Measurements from ENCODE around the gene TCEA2.

The TCEA2 gene

GRCh38 chr20:64049060-64049877 lies 13.7 kb upstream of the TCEA2 start, which contains the start of gene SOX18:
TSS of gene SOX18 (minus strand) at chr20:64049639. CDS start at chr20:64049516, 123 bp downstream.
- DNase-seq (ENCODE audit: low read depth in 3 of 3): peak in 1 of 3 experiments; percentile 44

GRCh38 chr20:64049878-64050260 lies 13.1 kb upstream of the TCEA2 start:
- no peak for DNase-seq (ENCODE audit: low read depth in 3 of 3)

- DNase-seq (ENCODE audit: low read depth in 3 of 3): no peak
Measured at GRCh38 chr20:64050261-64051032, 12.6 kb upstream of the TCEA2 start.

- no peak for DNase-seq (ENCODE audit: low read depth in 3 of 3)
Measured at GRCh38 chr20:64051033-64051452, 12.0 kb upstream of the TCEA2 start.

GRCh38 chr20:64051561-64052325 lies 11.3 kb upstream of the TCEA2 start:
- DNase-seq (ENCODE audit: low read depth in 3 of 3): no peak

GRCh38 chr20:64052326-64052722 lies 10.7 kb upstream of the TCEA2 start:
- DNase-seq (ENCODE audit: low read depth in 3 of 3): no peak

GRCh38 chr20:64052987-64053840 lies 9.8 kb upstream of the TCEA2 start:
- no peak for DNase-seq (ENCODE audit: low read depth in 3 of 3)

- no peak for DNase-seq (ENCODE audit: low read depth in 3 of 3)
Measured at GRCh38 chr20:64053841-64054661, 8.9 kb upstream of the TCEA2 start.

- DNase-seq (ENCODE audit: low read depth in 3 of 3): no peak
Measured at GRCh38 chr20:64055396-64055892, 7.6 kb upstream of the TCEA2 start.

- DNase-seq (ENCODE audit: low read depth in 3 of 3): no peak
Measured at GRCh38 chr20:64055893-64056638, 6.9 kb upstream of the TCEA2 start.

- DNase-seq (ENCODE audit: low read depth in 3 of 3): no peak
Measured at GRCh38 chr20:64056639-64056888, 6.4 kb upstream of the TCEA2 start.

- DNase-seq (ENCODE audit: low read depth in 3 of 3): no peak
Measured at GRCh38 chr20:64056889-64057627, 5.9 kb upstream of the TCEA2 start.

- DNase-seq (ENCODE audit: low read depth in 3 of 3): peak; percentile 64 to 83 (median 74)
Measured at GRCh38 chr20:64057628-64058498, 5.1 kb upstream of the TCEA2 start.

GRCh38 chr20:64058536-64058935 lies 4.5 kb upstream of the TCEA2 start:
- no peak for DNase-seq (ENCODE audit: low read depth in 3 of 3)

- no peak for DNase-seq (ENCODE audit: low read depth in 3 of 3)
Measured at GRCh38 chr20:64062276-64062595, 762 bp upstream of the TCEA2 start.

GRCh38 chr20:64063389-64064144 lies 569 bp downstream of the TCEA2 start:
- DNase-seq (ENCODE audit: low read depth in 3 of 3): peak in 1 of 3 experiments; percentile 47

GRCh38 chr20:64064145-64064698 lies 1.2 kb downstream of the TCEA2 start:
- DNase-seq (ENCODE audit: low read depth in 3 of 3): no peak

Data from stimulated activated CD4-positive, alpha-beta T cell treated with anti-CD3 and anti-CD28 coated beads, TNF-alpha, amount 100 ng/mL, for 24 hours (primary cell).